ENCODE results near the gene A3GALT2.
"Not testable (repeated sequence)": the region's sequence is repeated elsewhere in the genome, so short reads cannot be mapped to it uniquely, and the experiment has no call there.

The A3GALT2 gene

DNA sequence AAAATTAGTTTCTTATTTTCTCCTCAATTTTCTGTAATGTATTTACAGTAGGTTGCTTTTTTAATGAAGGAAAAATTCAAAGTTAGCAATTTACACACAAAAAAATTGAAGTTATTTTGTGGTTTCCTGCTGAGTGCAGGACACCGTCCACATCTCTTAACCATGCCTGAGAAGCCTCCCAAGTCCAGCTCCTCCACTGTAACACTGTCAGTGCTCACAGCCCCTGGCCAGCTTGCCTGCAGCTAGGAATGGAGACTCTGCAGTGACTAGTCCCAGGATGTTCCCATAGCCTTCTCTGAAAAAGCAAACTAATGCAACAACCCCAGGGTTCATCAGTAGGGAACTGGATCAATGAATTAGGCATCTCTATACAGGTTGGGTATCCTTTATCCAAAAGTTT, 3.5 kb downstream of the A3GALT2 start:
- TF ChIP-seq, protein P1, sequence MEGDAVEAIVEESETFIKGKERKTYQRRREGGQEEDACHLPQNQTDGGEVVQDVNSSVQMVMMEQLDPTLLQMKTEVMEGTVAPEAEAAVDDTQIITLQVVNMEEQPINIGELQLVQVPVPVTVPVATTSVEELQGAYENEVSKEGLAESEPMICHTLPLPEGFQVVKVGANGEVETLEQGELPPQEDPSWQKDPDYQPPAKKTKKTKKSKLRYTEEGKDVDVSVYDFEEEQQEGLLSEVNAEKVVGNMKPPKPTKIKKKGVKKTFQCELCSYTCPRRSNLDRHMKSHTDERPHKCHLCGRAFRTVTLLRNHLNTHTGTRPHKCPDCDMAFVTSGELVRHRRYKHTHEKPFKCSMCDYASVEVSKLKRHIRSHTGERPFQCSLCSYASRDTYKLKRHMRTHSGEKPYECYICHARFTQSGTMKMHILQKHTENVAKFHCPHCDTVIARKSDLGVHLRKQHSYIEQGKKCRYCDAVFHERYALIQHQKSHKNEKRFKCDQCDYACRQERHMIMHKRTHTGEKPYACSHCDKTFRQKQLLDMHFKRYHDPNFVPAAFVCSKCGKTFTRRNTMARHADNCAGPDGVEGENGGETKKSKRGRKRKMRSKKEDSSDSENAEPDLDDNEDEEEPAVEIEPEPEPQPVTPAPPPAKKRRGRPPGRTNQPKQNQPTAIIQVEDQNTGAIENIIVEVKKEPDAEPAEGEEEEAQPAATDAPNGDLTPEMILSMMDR (IDR thresholded peaks at IDR 0.05; ENCODE audit: unreplicated experiment in 3 of 3) = no peak

DNA sequence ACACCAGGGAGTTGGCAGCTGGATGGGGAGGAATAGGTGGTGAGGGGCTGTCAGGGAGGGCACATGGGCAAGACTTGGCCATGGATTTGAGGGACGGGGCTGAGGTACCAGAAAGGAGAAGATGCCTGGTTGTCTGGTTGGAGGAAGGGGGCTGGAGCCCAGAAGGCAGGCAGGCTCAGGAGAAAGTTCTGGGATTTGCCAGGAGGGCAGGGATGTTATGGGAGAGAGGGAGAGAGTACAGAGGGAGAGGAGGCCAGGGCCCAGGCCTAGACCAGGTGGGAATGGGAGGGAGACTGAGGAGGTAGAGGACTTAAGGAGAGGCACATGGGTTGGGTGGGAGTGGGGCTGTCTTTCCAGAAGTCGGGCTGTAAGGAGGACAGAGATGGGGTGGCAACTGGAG, 4.3 kb downstream of the A3GALT2 start:
- no peaks in the 10 kb centered on the region for H3K9me3 Mint-ChIP-seq
- peaks cover 12% of the 10 kb centered on the region for H3K4me1 Mint-ChIP-seq
- no peak overlapping the region for H3K4me3 Mint-ChIP-seq
- TF ChIP-seq, protein P1 (IDR thresholded peaks at IDR 0.05; ENCODE audit: unreplicated experiment in 3 of 3) = no peak
- peaks cover 4% of the 10 kb centered on the region for H3K36me3 Mint-ChIP-seq (ENCODE audit: low read depth)
- H3K27me3 Mint-ChIP-seq (ENCODE audit: low read depth) = peaks cover 4% of the 10 kb centered on the region
- peak overlapping the region in 1 of 3 experiments; percentile 61 for H3K27ac Mint-ChIP-seq

More for the DNA sequence above, 3.5 kb downstream of the A3GALT2 start:
- Mint-ChIP-seq H3K27me3 (ENCODE audit: low read depth) (peaks cover 1% of the 10 kb centered on the region), H3K4me1 (peaks cover 12% of the 10 kb centered on the region), H3K36me3 (ENCODE audit: low read depth) (peaks cover 6% of the 10 kb centered on the region), H3K27ac (no peak overlapping the region), H3K9me3 (no peaks in the 10 kb centered on the region), H3K4me3 (no peak overlapping the region)

DNA sequence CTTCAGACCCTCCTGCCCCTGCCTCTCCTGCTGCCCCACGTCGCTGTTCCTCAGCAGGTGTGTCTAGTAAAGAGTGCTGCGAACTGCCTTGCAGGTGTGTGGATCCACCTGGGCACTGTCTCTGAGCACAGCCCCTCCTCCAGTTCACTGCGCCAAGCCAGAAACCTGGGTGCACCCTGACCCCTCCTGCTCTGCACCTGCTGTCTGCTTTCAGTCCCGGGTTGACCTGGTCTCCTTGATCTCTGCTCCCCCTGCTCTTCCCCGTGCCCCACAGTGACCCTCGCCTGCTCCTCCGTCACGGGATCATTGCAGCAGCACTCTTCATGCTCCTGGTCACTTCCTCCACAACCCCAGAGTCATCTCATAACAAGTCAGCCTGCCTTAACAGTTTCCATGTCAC, 6.5 kb downstream of the A3GALT2 start:
- H3K27me3 Mint-ChIP-seq (ENCODE audit: low read depth) = peaks cover 4% of the 10 kb centered on the region
- peaks cover 2% of the 10 kb centered on the region for H3K9me3 Mint-ChIP-seq
- H3K4me1 Mint-ChIP-seq = peaks cover 20% of the 10 kb centered on the region
- peaks cover 9% of the 10 kb centered on the region for H3K36me3 Mint-ChIP-seq (ENCODE audit: low read depth)
- TF ChIP-seq, protein P1 (IDR thresholded peaks at IDR 0.05; ENCODE audit: unreplicated experiment in 3 of 3) = no peak
- no peak overlapping the region for H3K4me3 Mint-ChIP-seq
- no peak overlapping the region for H3K27ac Mint-ChIP-seq

DNA sequence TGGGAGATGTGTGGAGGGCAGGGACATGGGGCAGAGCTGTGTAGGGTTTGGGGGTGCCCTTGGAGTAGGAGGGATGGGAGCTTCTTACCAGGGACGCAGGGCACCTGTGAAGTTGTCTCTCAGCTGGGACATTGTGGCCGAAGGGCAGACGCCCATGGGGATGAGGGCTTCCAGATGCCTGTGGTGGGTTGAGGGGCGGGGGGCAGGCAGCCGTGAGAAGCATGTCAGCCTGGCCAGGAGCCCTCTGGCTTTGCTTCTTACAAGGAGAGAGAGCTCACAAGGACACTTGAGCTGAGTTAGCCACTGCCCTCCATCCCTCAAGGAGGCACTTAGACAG, 8.5 kb downstream of the A3GALT2 start:
- Mint-ChIP-seq H3K9me3 (peaks cover 2% of the 10 kb centered on the region), H3K27ac (no peak overlapping the region), H3K36me3 (ENCODE audit: low read depth) (peaks cover 9% of the 10 kb centered on the region), H3K4me3 (no peak overlapping the region), H3K27me3 (ENCODE audit: low read depth) (peaks cover 4% of the 10 kb centered on the region), H3K4me1 (peaks cover 8% of the 10 kb centered on the region)
- TF ChIP-seq, protein P1 (IDR thresholded peaks at IDR 0.05; ENCODE audit: unreplicated experiment in 3 of 3) = no peak

DNA sequence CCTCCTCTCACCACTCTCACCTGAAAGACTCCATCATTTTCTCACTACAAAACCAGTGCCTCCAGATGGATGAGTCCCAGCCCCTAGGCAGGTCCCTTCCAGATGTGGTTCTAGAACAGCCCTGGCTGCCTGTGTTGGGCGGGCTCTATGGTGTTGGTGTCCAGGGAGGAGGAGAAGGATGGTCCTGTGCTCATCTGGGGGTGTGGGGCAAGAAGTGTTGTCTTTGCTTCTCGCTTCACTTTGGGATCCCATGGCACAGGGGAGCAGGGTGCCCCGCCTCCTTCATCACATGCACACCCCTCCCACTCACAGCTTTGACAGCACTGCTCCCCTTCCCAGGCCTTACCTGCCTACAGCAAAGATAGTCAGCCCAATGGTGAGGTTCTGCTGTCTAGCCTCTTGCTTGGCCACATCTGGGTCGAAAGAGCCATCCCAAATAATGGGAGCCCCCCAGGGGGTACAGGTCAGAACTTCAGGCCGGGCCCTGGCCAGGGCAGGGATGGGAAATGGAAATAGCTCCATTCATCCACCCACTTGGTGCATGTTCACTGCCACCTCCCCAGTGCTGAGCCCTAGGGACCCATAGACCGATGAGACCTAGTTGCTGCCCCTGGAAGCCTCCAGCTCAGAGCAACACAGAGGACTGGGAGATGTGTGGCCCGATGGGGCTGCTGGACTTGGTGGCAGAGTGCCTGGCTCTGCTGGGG, 9.0 kb downstream of the A3GALT2 start:
- TF ChIP-seq, protein P1 (IDR thresholded peaks at IDR 0.05; ENCODE audit: unreplicated experiment in 3 of 3) = no peak
- no peak overlapping the region for H3K4me3 Mint-ChIP-seq
- peaks cover 9% of the 10 kb centered on the region for H3K36me3 Mint-ChIP-seq (ENCODE audit: low read depth)
- H3K27ac Mint-ChIP-seq = peak overlapping the region in 1 of 3 experiments; percentile 7
- peaks cover 8% of the 10 kb centered on the region for H3K4me1 Mint-ChIP-seq
- H3K27me3 Mint-ChIP-seq (ENCODE audit: low read depth) = peaks cover 4% of the 10 kb centered on the region
- peaks cover 2% of the 10 kb centered on the region for H3K9me3 Mint-ChIP-seq

DNA sequence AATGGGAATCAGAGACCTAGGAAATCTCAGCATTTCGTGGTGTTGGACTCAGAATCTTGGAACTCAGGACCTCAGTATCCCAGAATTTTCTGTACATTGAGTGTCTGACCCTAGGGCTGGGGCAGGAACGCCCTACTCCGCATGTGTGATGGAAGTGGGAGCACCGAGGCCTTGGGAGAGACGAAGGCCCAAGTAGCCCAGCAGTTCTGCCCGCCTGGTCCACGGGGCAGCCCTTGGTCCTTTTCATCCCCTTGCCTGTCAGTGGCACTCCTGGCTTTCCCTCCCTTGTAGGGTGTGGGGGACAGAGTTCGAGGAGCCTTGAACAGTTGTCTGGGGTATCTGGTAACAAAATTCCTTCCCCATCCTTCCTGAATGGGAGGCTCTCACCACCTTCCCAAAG, 10.2 kb downstream of the A3GALT2 start:
- H3K27me3 Mint-ChIP-seq (ENCODE audit: low read depth) = peaks cover 4% of the 10 kb centered on the region
- no peak overlapping the region for H3K27ac Mint-ChIP-seq
- no peak overlapping the region for H3K4me3 Mint-ChIP-seq
- peaks cover 15% of the 10 kb centered on the region for H3K4me1 Mint-ChIP-seq
- TF ChIP-seq, protein P1 (IDR thresholded peaks at IDR 0.05; ENCODE audit: unreplicated experiment in 3 of 3) = no peak
- peaks cover 15% of the 10 kb centered on the region for H3K36me3 Mint-ChIP-seq (ENCODE audit: low read depth)
- H3K9me3 Mint-ChIP-seq = peaks cover 2% of the 10 kb centered on the region

DNA sequence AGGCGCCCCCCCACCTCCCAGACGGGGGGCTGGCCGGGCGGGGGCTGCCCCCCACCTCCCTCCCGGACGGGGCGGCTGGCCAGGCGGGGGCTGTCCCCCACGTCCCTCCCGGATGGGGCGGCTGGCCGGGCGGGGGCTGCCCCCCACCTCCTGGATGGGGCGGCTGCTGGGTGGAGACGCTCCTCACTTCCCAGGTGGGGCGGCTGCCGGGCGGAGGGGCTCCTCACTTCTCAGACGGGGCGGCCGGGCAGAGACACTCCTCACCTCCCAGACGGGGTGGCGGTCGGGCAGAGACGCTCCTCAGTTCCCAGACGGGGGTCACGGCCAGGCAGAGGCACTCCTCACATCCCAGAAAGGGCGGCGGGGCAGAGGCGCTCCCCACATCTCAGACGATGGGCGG, 11.5 kb downstream of the A3GALT2 start:
- not testable (repeated sequence) for H3K27ac Mint-ChIP-seq; H3K4me3 Mint-ChIP-seq; H3K9me3 Mint-ChIP-seq; H3K27me3 Mint-ChIP-seq (ENCODE audit: low read depth)
- Mint-ChIP-seq H3K36me3 (ENCODE audit: low read depth) (peaks cover 17% of the 10 kb centered on the region), H3K4me1 (peaks cover 17% of the 10 kb centered on the region)

Data from nephron (organoid).